K562 (cell line): Measurements from ENCODE around the gene LY6G6F. TPM values are rescaled to one million over a fixed set of nuclear protein-coding genes. Genes with fewer than 3 reads are reported as not detected.

Experiments used
- ATAC-seq: fragments of 200-7000 bp; cut with Tn5 transposase; 3 replicates; pipeline ENCODE4 v1.9.1; 2020; ENCODE audit warnings: moderate library complexity
- BruUV-seq: library from RNA; stranded (reverse); fragments of 400-500 nt; replicated peaks from 2 replicates; lab custom pipeline; 2021; lab: Mats Ljungman, UMichigan
- CTCF ChIA-PET: fragments of 300-600 bp; formaldehyde crosslinking; extraction: SDS; loops from one replicate; lab custom pipeline; 2021; ENCODE audit warnings: low intra/inter-chr PET ratio; lab: Yijun Ruan, JAX
- POLR2A ChIA-PET: fragments of 300-600, 350-650 bp; sonication (Branson Sonifier 250); formaldehyde crosslinking; extraction: SDS; loops from one replicate; lab custom pipeline; 2021; ENCODE audit warnings: antibody characterized with exemption, inconsistent platforms; lab: Yijun Ruan, JAX
- DNase-seq, 4 experiments: peaks; one replicate each; pipeline versions ENCODE4 v3.0.0 to v3.0.0-alpha.2; 2011 to 2018; ENCODE audit warnings: low spot score in 3 of 4, mixed read lengths in 3 of 4; ENCODE audit errors: extremely low read depth in 1 of 4
- FAIRE-seq: peaks from 2 replicates; lab custom pipeline; 2011; peaks lifted over from hg19 to GRCh38; lab: Jason Lieb, UNC
- H2AFZ ChIP-seq: 2 replicates; pipeline ENCODE4 v1.6.0; 2011; ENCODE audit warnings: low read depth, low read length, control low read depth, inconsistent platforms
- H3K27ac ChIP-seq: fragments of 200-600 bp; 3 replicates; pipeline ENCODE4 v1.8.0; 2011; ENCODE audit warnings: low read depth, mild to moderate bottlenecking, control low read depth, inconsistent platforms, low read length, moderate library complexity, mixed read lengths; ENCODE audit errors: extremely low read depth
- H3K27me3 ChIP-seq, 2 experiments: fragments of 300-600 bp in 1 of 2; 2 replicates in 1 of 2; 3 replicates in 1 of 2; pipeline versions ENCODE4 v1.6.0 to v1.8.0; 2011; ENCODE audit warnings: inconsistent platforms in 2 of 2, low read length in 2 of 2, mild to moderate bottlenecking in 1 of 2, mixed read lengths in 1 of 2, moderate library complexity in 1 of 2; ENCODE audit not compliant: control insufficient read depth in 2 of 2, insufficient read depth in 2 of 2
- H3K36me3 ChIP-seq: fragments of 300-600 bp; 3 replicates; pipeline ENCODE4 v1.8.0; 2011; ENCODE audit warnings: mild to moderate bottlenecking, low read length, inconsistent platforms; ENCODE audit not compliant: control insufficient read depth, insufficient read depth
- H3K4me1 ChIP-seq, 2 experiments: fragments of 200-600 bp in 1 of 2; replicated peaks in 1 of 2; 2 replicates in 1 of 2; 3 replicates in 1 of 2; pipeline versions ENCODE4 v1.5.1 to v1.8.0; 2011; ENCODE audit warnings: inconsistent platforms in 2 of 2, low read length in 2 of 2, mild to moderate bottlenecking in 1 of 2, mixed read lengths in 1 of 2, moderate library complexity in 1 of 2; ENCODE audit not compliant: control insufficient read depth in 2 of 2, insufficient read depth in 2 of 2
- H3K4me2 ChIP-seq: 2 replicates; pipeline ENCODE4 v1.6.1; 2011; ENCODE audit warnings: low read length, control low read depth, inconsistent platforms, mixed read lengths; ENCODE audit not compliant: insufficient read depth
- H3K4me3 ChIP-seq: fragments of 200-600 bp; sonication (generic), shearing (Covaris generic); 2 replicates; pipeline ENCODE4 v1.5.1; 2016; ENCODE audit warnings: control low read depth, inconsistent platforms
- H3K79me2 ChIP-seq: fragments of 200-600 bp; 3 replicates; pipeline ENCODE4 v1.8.0; 2011; ENCODE audit warnings: low read length, inconsistent platforms; ENCODE audit not compliant: control insufficient read depth, insufficient read depth
- H3K9ac ChIP-seq, 2 experiments: 2 replicates each; pipeline versions ENCODE4 v1.6.0 to v1.6.1; 2011; ENCODE audit warnings: low read depth in 2 of 2, low read length in 2 of 2, control low read depth in 1 of 2, inconsistent platforms in 1 of 2, mild to moderate bottlenecking in 1 of 2, mixed read lengths in 1 of 2; ENCODE audit not compliant: insufficient read depth in 1 of 2
- H3K9me1 ChIP-seq: one replicate; pipeline ENCODE4 v1.6.0; 2011; ENCODE audit warnings: inconsistent platforms, mild to moderate bottlenecking, low read length, moderate library complexity; ENCODE audit not compliant: control insufficient read depth, insufficient read depth
- H3K9me3 ChIP-seq: replicated peaks from 2 replicates; pipeline ENCODE4 v1.5.1; 2011; ENCODE audit warnings: low read depth, low read length, inconsistent platforms; ENCODE audit not compliant: control insufficient read depth, insufficient read depth
- H4K20me1 ChIP-seq: replicated peaks from 2 replicates; pipeline ENCODE4 v1.6.1; 2011; ENCODE audit warnings: low read length, inconsistent platforms, mixed read lengths; ENCODE audit not compliant: control insufficient read depth, insufficient read depth
- ATF3 ChIP-seq, 2 experiments: fragments of 450-650 bp in 1 of 2; sonication (generic) in 1 of 2; formaldehyde crosslinking in 1 of 2; IDR thresholded peaks in 1 of 2; conservative IDR thresholded peaks in 1 of 2; 2 replicates each; pipeline versions ENCODE4 v1.6.1 to v1.8.1; 2016 to 2023; ENCODE audit warnings: mild to moderate bottlenecking in 2 of 2, moderate library complexity in 2 of 2, inconsistent platforms in 1 of 2, missing genetic modification reagents in 1 of 2
- ATF7 ChIP-seq: fragments of 450-650 bp; IDR thresholded peaks from 2 replicates; pipeline ENCODE4 v1.7.1; 2014; ENCODE audit warnings: mild to moderate bottlenecking, moderate library complexity
- BRD9 ChIP-seq: fragments of 450-650 bp; IDR thresholded peaks from 2 replicates; pipeline ENCODE4 v1.6.1; 2018; ENCODE audit warnings: low read depth; ENCODE audit not compliant: partially characterized antibody
- CEBPG ChIP-seq, 3 experiments: fragments of 200-800 bp in 1 of 3; sonication (Bioruptor generic) in 1 of 3; sonication (generic) in 1 of 3; formaldehyde crosslinking in 1 of 3; IDR thresholded peaks in 2 of 3; conservative IDR thresholded peaks in 1 of 3; 2 replicates each; pipeline versions ENCODE4 v1.6.1 to v1.8.0; 2016 to 2022; ENCODE audit warnings: missing compliant biosample characterization in 2 of 3, missing genetic modification characterization in 2 of 3, mild to moderate bottlenecking in 1 of 3, missing genetic modification reagents in 1 of 3
- CREBBP ChIP-seq: IDR thresholded peaks from one replicate; pipeline ENCODE4 v1.6.1; 2012; ENCODE audit warnings: low read depth, mild to moderate bottlenecking, control low read depth, inconsistent platforms, low read length
- FOXA1 ChIP-seq: fragments of 450-650 bp; IDR thresholded peaks from 2 replicates; pipeline ENCODE4 v1.6.1; 2016; ENCODE audit warnings: mild to moderate bottlenecking, borderline replicate concordance
- FOXK1 ChIP-seq: sonication (generic); formaldehyde crosslinking; IDR thresholded peaks from 2 replicates; pipeline ENCODE4 v1.8.0; 2022; ENCODE audit warnings: missing genetic modification reagents, mild to moderate bottlenecking, borderline replicate concordance
- GABPB1 ChIP-seq: sonication (generic); formaldehyde crosslinking; IDR thresholded peaks from 2 replicates; pipeline ENCODE4 v1.8.0; 2022; ENCODE audit warnings: mild to moderate bottlenecking, missing genetic modification reagents
- POLR2A ChIP-seq: fragments of 450-650 bp; conservative IDR thresholded peaks from 2 replicates; pipeline ENCODE4 v1.6.1; 2016
- PRMT5 ChIP-seq: sonication (generic); formaldehyde crosslinking; IDR thresholded peaks from 2 replicates; pipeline ENCODE4 v1.5.0; 2020; ENCODE audit warnings: missing genetic modification reagents
- XRCC5 ChIP-seq: fragments of 200-400 bp; formaldehyde crosslinking; IDR thresholded peaks from 2 replicates; pipeline ENCODE4 v1.6.1; 2017; ENCODE audit warnings: low read depth, mild to moderate bottlenecking, low read length
- ZC3H4 ChIP-seq: sonication (generic); formaldehyde crosslinking; IDR thresholded peaks from 2 replicates; pipeline ENCODE4 v1.9.0; 2021; ENCODE audit warnings: missing genetic modification reagents, borderline replicate concordance
- ZNF740 ChIP-seq, 3 experiments: fragments of 200-800 bp in 1 of 3; sonication (Bioruptor generic) in 1 of 3; sonication (generic) in 1 of 3; formaldehyde crosslinking in 1 of 3; IDR thresholded peaks; 2 replicates each; pipeline versions ENCODE4 v1.6.1 to v1.8.0; 2016 to 2022; ENCODE audit warnings: mild to moderate bottlenecking in 2 of 3, missing compliant biosample characterization in 2 of 3, missing genetic modification characterization in 2 of 3, missing genetic modification reagents in 1 of 3
- ZZZ3 ChIP-seq: fragments of 450-650 bp; IDR thresholded peaks from 2 replicates; pipeline ENCODE4 v1.6.1; 2016; ENCODE audit warnings: antibody characterized with exemption, mild to moderate bottlenecking, moderate library complexity
- whole genome bisulfite sequencing: fragments of 100-300 bp; shearing (Covaris generic); methylation state at CpG from one replicate; pipeline ENCODE4 v1.1.6; 2016; ENCODE audit warnings: low coverage, mixed read lengths; ENCODE audit not compliant: insufficient coverage; ENCODE audit errors: missing lambda C conversion rate; 5-methylcytosine and 5-hydroxymethylcytosine counted together
- in situ Hi-C: fragments of 300-500 bp; cut with MboI; formaldehyde crosslinking; loops from 4 replicates; pipeline ENCODE4 v1.15.0; 2018; ENCODE audit warnings: inconsistent platforms, mixed read lengths
- intact Hi-C: fragments of 100-400 bp; cut with micrococcal nuclease; formaldehyde crosslinking; loops from 2 replicates; pipeline ENCODE4 v1.14.2; 2022
- polyA plus RNA-seq, 8 experiments: library from polyadenylated mRNA; depleted of rRNA in 4 of 8; stranded (reverse) in 5 of 8; unstranded in 3 of 8; fragments of >200 nt; fragmentation: Nextera tagmentation in 2 of 8; fragmentation: Illumina TruSeq in 1 of 8; extraction: Ambion mirVana in 2 of 8; extraction: Trizol in 1 of 8; gene quantifications; 2 replicates each; pipeline versions ENCODE4 v1.2.1 to v1.2.3, GENCODE V29; 2011 to 2014; ENCODE audit warnings: inconsistent platforms in 1 of 8, missing spikeins in 1 of 8
- total RNA-seq, 7 experiments: library from RNA; depleted of rRNA in 6 of 7; stranded (reverse); fragments of >200 nt in 6 of 7; fragmentation: Illumina TruSeq in 2 of 7; extraction: Trizol in 2 of 7; gene quantifications; 2 replicates each; pipeline versions ENCODE4 v1.2.1 to v1.2.3, GENCODE V29; 2011 to 2021; ENCODE audit warnings: low replicate concordance in 1 of 7
- TF ChIP-seq, protein P1 (sequence below): sonication (generic); formaldehyde crosslinking; IDR thresholded peaks from 2 replicates; pipeline ENCODE4 v1.8.0; 2022; ENCODE audit warnings: mild to moderate bottlenecking, missing genetic modification reagents, borderline replicate concordance

Gene LY6G6F
- total and polyA plus RNA-seq, 9 of the 15 experiments (the other 6 are each of a cell fraction or from before 2014, with no cell fraction given): 0.14 to 0.50 (median 0.28) TPM; not detected in 2

DNA sequence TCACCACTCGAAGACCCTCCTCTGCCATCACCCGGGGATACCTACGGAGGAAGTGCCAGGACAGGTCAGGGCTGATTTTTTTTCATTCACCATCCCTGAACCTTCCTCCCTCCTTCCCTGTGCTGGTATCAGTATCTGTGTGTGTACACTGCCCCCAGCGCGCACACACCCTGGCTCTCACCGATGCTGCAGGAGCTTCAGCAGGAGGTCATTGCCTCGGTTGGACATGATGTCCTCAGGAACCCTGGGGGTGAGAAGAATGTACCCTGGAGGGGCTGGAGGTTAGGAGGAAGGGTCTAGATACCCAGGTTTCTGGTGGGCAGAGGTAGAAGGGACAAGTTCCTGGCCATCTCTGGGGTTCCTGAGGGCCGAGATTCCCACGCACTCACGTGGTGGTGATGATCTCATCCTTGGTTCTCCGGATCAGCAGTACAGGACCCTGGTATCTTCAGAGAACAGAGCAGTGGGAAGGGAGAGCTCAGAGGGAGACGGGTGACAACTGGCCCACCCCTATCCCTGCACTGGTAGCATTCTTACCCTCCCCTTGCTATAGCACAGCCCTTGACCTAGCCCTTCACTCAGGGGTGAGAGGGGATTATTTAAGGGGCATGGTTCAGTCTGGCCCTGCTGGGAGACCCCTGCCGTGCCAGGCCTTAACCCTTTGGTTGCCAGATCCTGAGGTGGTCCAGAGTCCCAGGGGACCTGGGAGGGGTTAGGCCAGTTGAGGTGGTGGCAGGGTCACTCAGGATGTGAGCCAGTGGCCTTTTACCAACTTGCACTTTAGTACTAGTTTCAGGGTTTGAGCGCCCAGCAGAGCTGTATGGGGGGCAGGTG lies 18.6 kb upstream of the LY6G6F start:
- no peaks in the 10 kb centered on the region for H3K9me1 ChIP-seq
- intact Hi-C loops (no loop called here), in situ Hi-C loops (loop anchor here (5.0 kb wide), 1 partner anchor 79 kb away; no protein-coding TSS in a partner anchor)
- H3K36me3 ChIP-seq: peaks cover 77% of the 10 kb centered on the region
- H3K27ac ChIP-seq: no peak overlapping the region; the same call in 2 of the 3 replicates
- no peak overlapping the region for H2AFZ ChIP-seq
- no TSS peak for BruUV-seq
- no peaks in the 10 kb centered on the region for H3K27me3 ChIP-seq
- DNase-seq: peak in 1 of 4 experiments; percentile 61
- no peaks in the 10 kb centered on the region; the same call in 2 of the 3 replicates for H3K79me2 ChIP-seq
- peak overlapping the region in 1 of 2 experiments; percentile 78; a peak in 2 of 4 replicates for H3K9ac ChIP-seq
- H4K20me1 ChIP-seq: no peaks in the 10 kb centered on the region
- no peak for FAIRE-seq
- 80% methylated on average over 14 of the region's 14 CpGs for WGBS
- H3K9me3 ChIP-seq: no peaks in the 10 kb centered on the region
- ATAC-seq: no peak
- ChIA-PET CTCF (no interaction called here), POLR2A (interaction anchor here (0.5 to 7.1 kb wide), 13 partner anchors 8 to 139 kb away, joined by 3 to 158 read pairs (median 6); partner anchors contain the start of genes ABHD16A, CSNK2B, DDAH2 and GPANK1)
- no peak overlapping the region for H3K4me2 ChIP-seq
- peaks cover 63 to 69% of the 10 kb centered on the region in 2 experiments for H3K4me1 ChIP-seq
- no peak overlapping the region for H3K4me3 ChIP-seq
- TF ChIP-seq XRCC5 (0 out of 2 replicates have a peak, but pooled peaks have one; percentile 22), ZNF740 (CRISPR knock-in tag; IDR thresholded peaks at IDR 0.05) (0 out of 2 replicates have a peak, but pooled peaks have one; percentile 20), ZNF740 (tag; IDR thresholded peaks at IDR 0.05) (no peak), GABPB1 (CRISPR knock-in tag) (0 out of 2 replicates have a peak, but pooled peaks have one; percentile 9), ZC3H4 (peak; percentile 28; the same call in 1 of the 2 replicates), FOXK1 (peak; percentile 40; the same call in 1 of the 2 replicates), ATF3 (IDR thresholded peaks at IDR 0.05) (peak; percentile 73), ATF3 (CRISPR knock-in tag; conservative IDR thresholded peaks at IDR 0.05) (no peak), ATF7 (no peak), FOXA1 (no peak), POLR2A (0 out of 2 replicates have a peak, but pooled peaks have one; percentile 12), PRMT5 (CRISPR knock-in tag) (peak; percentile 29; the same call in 1 of the 2 replicates), ZZZ3 (no peak), CEBPG (CRISPR knock-in tag; IDR thresholded peaks at IDR 0.05) (peak; percentile 24; the same call in 1 of the 2 replicates), CEBPG (tag; conservative IDR thresholded peaks at IDR 0.05 in 1 of 2, IDR thresholded peaks at IDR 0.05 in 1 of 2) (no peak), CREBBP (no peak), BRD9 (no peak)
- TF ChIP-seq, protein P1, sequence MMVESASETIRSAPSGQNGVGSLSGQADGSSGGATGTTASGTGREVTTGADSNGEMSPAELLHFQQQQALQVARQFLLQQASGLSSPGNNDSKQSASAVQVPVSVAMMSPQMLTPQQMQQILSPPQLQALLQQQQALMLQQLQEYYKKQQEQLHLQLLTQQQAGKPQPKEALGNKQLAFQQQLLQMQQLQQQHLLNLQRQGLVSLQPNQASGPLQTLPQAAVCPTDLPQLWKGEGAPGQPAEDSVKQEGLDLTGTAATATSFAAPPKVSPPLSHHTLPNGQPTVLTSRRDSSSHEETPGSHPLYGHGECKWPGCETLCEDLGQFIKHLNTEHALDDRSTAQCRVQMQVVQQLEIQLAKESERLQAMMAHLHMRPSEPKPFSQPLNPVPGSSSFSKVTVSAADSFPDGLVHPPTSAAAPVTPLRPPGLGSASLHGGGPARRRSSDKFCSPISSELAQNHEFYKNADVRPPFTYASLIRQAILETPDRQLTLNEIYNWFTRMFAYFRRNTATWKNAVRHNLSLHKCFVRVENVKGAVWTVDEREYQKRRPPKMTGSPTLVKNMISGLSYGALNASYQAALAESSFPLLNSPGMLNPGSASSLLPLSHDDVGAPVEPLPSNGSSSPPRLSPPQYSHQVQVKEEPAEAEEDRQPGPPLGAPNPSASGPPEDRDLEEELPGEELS (CRISPR knock-in tag): 0 out of 2 replicates have a peak, but pooled peaks have one; percentile 70
